Left ventricle myocardium inferior (tissue), 1 donor: Measurements from ENCODE around the gene PRCP. TPM values are rescaled to one million over a fixed set of nuclear protein-coding genes. Genes with fewer than 3 reads are reported as not detected.

Experiments used
- DNase-seq: peaks from one replicate; pipeline ENCODE4 v3.0.0-alpha.2; 2020
- H3K27ac ChIP-seq: fragments of 200-600 bp; replicated peaks from 2 replicates; pipeline ENCODE4 v1.8.0; 2021
- H3K27me3 ChIP-seq: fragments of 200-600 bp; 2 replicates; pipeline ENCODE4 v1.8.0; 2021; ENCODE audit warnings: low read depth
- H3K36me3 ChIP-seq: fragments of 200-600 bp; 2 replicates; pipeline ENCODE4 v1.8.0; 2021
- H3K4me1 ChIP-seq: fragments of 200-600 bp; 2 replicates; pipeline ENCODE4 v1.8.0; 2021
- H3K4me3 ChIP-seq: fragments of 200-600 bp; 2 replicates; pipeline ENCODE4 v1.8.0; 2021; ENCODE audit warnings: mild to moderate bottlenecking, moderate library complexity
- H3K9me3 ChIP-seq: fragments of 200-600 bp; replicated peaks from 2 replicates; pipeline ENCODE4 v1.8.0; 2021
- intact Hi-C: fragments of 100-400 bp; cut with micrococcal nuclease; formaldehyde crosslinking; loops from one replicate; pipeline ENCODE4 v1.11.0; 2022
- total RNA-seq: library from RNA; stranded (reverse); fragmentation: NEBNext Ultra II Directional; extraction: Animal tissue kit (Norgen Biotek cat#: 25700); gene quantifications from one replicate; pipeline ENCODE4 v1.2.1, GENCODE V29; 2021
- TF ChIP-seq, protein P1 (sequence below): fragments of 200-600 bp; IDR thresholded peaks from 2 replicates; pipeline ENCODE4 v1.8.0; 2021; ENCODE audit warnings: antibody characterized with exemption, mild to moderate bottlenecking, borderline replicate concordance
- donor health status: DM: no; HTN: yes; CAD: no; lungs with severe emphysema.

Gene PRCP
- total RNA-seq, 1 donor from 2014 or later = 40.2 TPM

DNA sequence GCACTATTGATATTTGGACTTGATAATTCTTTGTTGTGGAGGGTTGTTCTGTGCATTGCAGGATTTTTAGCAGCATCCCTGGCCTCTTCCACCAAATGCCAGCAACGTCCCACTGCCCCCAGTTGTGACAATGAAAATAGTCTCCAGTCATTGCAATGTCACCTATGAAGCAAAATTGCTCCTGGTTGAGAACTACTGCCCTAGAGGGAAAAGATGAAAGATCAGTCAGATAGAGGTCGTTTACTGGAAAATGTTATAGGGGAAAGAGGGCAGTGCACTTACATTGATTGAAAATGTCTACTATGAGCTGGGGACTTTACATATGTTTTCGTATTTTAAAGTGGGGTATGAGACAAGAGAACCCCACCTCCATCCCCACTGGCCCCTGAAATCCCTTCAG lies 89.5 kb downstream of the PRCP start:
- H3K4me1 ChIP-seq = no peaks in the 10 kb centered on the region
- H3K9me3 ChIP-seq = no peaks in the 10 kb centered on the region
- peaks cover 55% of the 10 kb centered on the region for H3K27me3 ChIP-seq
- intact Hi-C loops = no loop called here
- no peak overlapping the region for H3K4me3 ChIP-seq
- DNase-seq = no peak
- H3K27ac ChIP-seq = no peak overlapping the region
- H3K36me3 ChIP-seq = no peaks in the 10 kb centered on the region
- TF ChIP-seq, protein P1, sequence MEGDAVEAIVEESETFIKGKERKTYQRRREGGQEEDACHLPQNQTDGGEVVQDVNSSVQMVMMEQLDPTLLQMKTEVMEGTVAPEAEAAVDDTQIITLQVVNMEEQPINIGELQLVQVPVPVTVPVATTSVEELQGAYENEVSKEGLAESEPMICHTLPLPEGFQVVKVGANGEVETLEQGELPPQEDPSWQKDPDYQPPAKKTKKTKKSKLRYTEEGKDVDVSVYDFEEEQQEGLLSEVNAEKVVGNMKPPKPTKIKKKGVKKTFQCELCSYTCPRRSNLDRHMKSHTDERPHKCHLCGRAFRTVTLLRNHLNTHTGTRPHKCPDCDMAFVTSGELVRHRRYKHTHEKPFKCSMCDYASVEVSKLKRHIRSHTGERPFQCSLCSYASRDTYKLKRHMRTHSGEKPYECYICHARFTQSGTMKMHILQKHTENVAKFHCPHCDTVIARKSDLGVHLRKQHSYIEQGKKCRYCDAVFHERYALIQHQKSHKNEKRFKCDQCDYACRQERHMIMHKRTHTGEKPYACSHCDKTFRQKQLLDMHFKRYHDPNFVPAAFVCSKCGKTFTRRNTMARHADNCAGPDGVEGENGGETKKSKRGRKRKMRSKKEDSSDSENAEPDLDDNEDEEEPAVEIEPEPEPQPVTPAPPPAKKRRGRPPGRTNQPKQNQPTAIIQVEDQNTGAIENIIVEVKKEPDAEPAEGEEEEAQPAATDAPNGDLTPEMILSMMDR = no peak

DNA sequence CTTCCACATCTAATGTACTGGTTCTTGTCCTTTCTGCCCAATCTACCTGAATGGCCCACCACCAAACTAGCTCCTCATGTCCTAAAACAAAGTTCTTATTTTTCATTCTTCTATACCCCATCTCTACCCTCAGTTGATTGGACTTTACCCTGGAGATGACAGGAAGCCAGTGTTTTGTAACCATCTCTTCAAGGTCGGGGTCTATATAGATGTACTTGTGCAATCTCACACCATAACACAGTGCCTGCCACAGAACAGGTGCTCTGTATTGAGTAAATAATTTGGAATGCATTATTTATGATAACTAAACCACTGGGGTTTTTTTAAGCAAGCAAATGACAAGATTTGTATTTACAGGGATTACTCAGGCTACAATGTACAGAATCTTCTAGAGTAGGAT lies 89.9 kb downstream of the PRCP start:
- Histone ChIP-seq H3K27ac (no peak overlapping the region), H3K27me3 (peaks cover 56% of the 10 kb centered on the region), H3K9me3 (no peaks in the 10 kb centered on the region), H3K4me3 (no peak overlapping the region), H3K36me3 (no peaks in the 10 kb centered on the region), H3K4me1 (no peaks in the 10 kb centered on the region)
- no peak for DNase-seq
- TF ChIP-seq, protein P1 = no peak
- intact Hi-C loops = no loop called here

DNA sequence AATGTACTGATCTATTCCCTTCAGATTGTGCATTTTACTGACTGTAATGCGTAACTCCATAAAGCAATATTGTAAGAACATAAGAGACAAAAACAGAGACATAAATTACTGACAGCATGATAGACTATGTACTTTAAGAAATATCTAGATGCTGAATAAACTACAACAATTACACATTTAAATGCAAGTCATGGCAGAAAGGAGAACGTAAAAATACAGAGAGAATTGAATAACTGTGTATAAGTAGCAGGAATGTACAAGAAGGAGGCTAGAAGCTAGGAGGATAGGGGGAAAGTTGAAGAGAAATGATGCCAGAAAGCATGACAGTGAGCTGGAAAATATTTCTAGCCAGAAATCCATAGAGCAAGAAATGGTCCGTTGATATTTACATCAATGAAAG lies 92.6 kb downstream of the PRCP start:
- DNase-seq = no peak
- Histone ChIP-seq H3K36me3 (no peaks in the 10 kb centered on the region), H3K4me1 (no peaks in the 10 kb centered on the region), H3K27me3 (peaks cover 42% of the 10 kb centered on the region), H3K4me3 (no peak overlapping the region), H3K27ac (no peak overlapping the region), H3K9me3 (no peaks in the 10 kb centered on the region)
- TF ChIP-seq, protein P1 = no peak
- intact Hi-C loops = no loop called here

DNA sequence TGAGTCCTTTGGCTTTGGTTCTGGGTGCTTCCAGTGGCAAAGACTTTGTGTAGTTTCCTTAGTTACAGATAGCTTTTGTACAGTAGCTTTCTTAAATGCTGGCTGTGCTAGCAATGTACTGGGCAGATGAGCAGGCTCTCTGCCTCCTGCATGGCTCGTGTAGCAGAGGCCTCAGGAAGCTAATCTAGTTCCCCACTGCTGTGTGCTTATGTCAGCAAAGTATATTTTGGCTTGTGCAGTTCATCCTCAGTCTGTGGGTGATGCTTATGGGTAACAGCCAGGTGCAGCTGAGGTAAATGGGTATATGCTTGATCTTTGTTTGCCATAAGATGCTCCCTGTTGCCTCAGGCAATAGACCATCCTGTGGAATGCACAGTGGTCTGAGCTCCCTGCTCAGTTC lies 97.5 kb downstream of the PRCP start:
- DNase-seq = no peak
- Histone ChIP-seq H3K27ac (no peak overlapping the region), H3K27me3 (peaks cover 30% of the 10 kb centered on the region), H3K36me3 (no peaks in the 10 kb centered on the region), H3K4me3 (no peak overlapping the region), H3K9me3 (no peaks in the 10 kb centered on the region), H3K4me1 (no peaks in the 10 kb centered on the region)
- TF ChIP-seq, protein P1 = no peak
- intact Hi-C loops = no loop called here

DNA sequence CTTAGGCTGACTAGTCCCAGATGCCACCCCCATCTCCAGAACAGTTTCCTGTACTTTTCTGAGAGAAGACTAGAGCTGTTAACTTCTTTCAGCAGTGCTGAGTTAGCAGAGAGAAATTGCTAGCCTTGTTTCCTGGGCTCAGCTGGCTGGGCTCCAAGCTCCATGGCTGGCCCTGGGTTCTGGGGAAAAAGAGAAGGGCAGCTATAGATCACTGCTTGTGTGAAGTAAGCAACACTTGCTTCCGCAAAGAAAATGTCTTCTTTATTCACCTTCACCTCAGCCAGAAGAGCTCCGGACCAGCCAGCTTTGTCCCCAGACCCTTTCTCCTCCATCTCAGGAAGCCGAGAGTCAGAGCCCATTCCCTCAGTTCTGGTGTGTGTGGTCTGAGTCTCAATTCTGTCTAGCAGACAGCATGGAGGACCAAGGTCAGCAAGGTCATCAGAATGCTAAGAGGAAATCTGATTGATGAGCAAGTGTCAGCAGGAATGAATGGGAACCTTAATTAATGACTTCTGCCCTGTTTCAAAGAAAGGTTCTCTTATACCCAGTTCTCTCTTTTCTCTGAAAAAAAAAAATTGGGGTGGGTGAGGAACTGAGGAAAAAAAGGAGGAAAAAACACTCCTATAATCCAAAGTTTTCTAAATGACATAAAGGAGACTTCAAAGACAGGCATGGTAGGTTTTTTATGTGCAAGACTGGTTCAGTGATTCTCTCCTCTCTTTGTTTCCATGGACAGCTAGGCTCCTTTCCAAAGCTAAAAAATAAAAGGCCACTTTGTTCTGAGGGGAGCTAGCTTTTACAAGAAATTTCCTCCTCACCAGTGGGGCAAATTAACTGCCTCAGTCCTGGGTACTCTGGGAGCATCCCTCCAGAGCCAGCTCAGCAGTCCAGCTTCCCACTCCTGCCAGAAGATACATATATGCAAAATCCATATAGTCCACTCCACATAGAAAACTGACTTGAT lies 103.0 kb downstream of the PRCP start:
- Histone ChIP-seq H3K4me3 (no peak overlapping the region), H3K36me3 (no peaks in the 10 kb centered on the region), H3K9me3 (no peaks in the 10 kb centered on the region), H3K27ac (peak overlapping the region; percentile 8), H3K27me3 (no peaks in the 10 kb centered on the region), H3K4me1 (no peaks in the 10 kb centered on the region)
- TF ChIP-seq, protein P1 = no peak
- DNase-seq = peak; percentile 35
- intact Hi-C loops = no loop called here
